Endometrial microvascular endothelial cells (primary cell): ENCODE results near the gene MPV17. TPM values are rescaled to one million over a fixed set of nuclear protein-coding genes. Genes with fewer than 3 reads are reported as not detected.
"Not testable (repeated sequence)": the region's sequence is repeated elsewhere in the genome, so short reads cannot be mapped to it uniquely, and the experiment has no call there.

Experiments used
- in situ Hi-C: cut with HindIII; loops from 2 replicates; pipeline ENCODE4 v1.10.0; 2017; ENCODE audit warnings: low sequenced_read_pairs, low pct_unique_long_range_greater_than_20kb; ENCODE audit errors: inconsistent ontology term
- total RNA-seq: library from RNA; depleted of rRNA; stranded (reverse); fragments of >200 nt; gene quantifications from one replicate; pipeline ENCODE4 v1.2.3, GENCODE V29; 2015; ENCODE audit errors: inconsistent ontology term

MPV17 gene
- total RNA-seq, 1 donor from 2014 or later = 115 TPM

DNA sequence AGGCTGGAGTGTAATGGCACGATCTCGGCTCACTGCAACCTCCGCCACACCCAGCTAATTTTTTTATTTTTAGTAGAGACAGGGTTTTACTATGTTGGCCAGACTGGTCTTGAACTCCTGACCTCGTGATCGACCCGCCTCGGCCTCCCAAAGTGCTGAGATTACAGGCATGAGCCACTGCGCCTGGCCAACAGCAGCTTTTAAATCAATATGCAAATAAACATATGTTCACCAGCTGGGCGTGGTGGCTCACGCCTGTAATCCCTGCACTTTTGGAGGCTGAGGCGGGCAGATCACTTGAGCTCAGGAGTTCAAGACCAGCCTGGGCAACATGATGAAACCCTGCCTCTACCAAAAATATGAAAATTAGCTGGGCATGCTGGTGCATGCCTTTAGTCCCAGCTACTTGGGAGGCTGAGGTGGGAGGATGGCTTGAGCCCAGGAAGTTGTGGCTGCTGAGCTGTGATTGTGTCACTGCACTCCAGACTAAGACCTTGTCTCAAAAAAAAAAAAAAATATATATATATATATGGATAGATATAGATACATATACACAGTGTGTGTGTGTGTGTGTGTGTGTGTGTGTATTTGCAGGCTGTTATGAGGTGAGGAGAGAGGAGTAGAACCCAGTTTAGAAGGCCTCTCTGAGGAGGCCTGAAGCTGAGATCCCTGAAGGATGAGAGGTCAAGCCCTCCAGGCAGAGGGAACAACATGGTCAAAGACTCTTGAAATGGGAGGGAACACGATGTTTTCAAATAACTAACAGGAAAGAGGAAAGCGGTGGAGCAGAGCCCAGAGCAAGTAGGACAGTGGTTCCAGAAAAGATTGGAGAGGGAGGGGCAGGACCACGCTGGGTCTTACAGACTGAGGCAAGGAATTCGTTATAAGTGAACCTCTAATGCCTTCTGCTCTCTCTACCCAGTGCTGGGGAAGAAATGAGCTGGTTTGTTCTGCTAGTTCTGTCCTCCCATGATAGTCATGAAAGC, 50.1 kb downstream of the MPV17 start:
- in situ Hi-C loops = not testable (repeated sequence)

DNA sequence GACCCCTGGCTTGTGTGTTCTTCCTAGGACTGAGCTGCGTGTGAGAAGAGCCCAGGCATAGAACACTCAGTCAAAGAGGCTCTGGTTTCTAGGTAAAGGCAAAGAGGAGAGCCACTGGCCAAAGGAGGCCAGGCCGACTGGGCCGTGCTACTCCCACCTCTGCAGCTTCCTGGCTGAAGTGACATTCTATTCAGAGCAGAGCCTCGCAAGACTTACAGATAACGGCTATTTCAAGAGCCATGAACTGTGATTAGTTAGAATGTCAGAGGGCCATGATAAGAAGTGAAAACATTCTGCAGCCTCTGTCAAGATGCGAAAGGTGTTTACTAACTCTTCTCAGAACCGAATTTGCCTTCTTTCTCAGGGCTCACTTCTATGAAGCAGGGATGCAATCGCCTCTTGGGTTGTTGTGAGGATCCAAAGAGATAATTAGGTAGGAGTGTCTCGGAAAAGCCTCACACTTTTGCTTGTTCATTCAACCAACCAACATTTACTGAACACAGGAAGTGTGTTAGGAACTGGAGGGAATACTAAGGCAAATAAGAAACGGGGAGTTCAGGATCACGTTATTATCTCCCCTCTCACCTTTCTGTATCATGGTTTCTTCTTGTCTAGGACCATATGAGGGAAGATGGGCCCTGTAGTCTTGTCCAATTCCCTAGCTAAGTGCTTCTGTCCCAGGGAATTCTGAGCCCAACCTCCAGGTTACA, 51.1 kb downstream of the MPV17 start:
- in situ Hi-C loops = no loop called here

DNA sequence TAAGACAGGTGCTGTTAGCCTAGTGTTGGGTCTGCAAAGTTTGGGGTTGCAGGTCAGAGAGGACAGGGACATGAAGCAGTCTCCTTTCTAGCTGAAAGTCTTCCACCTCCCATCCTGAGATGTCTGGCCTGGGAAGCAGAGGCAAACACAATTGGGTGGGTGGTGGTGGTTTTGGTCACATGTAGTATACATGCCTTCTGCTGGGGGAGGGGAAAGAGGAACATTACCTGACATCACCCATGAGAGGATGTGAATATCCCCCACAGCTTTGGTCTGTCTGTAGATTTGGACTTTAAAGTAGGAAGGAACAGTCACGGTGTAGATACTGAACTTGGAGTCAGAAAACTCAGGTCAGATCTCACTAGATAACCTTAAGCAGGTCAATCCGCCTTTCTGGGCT, 52.2 kb downstream of the MPV17 start:
- in situ Hi-C loops = no loop called here

GRCh38 chr2:27270131-27270530, 52.8 kb downstream of the MPV17 start:
- in situ Hi-C loops = no loop called here

DNA sequence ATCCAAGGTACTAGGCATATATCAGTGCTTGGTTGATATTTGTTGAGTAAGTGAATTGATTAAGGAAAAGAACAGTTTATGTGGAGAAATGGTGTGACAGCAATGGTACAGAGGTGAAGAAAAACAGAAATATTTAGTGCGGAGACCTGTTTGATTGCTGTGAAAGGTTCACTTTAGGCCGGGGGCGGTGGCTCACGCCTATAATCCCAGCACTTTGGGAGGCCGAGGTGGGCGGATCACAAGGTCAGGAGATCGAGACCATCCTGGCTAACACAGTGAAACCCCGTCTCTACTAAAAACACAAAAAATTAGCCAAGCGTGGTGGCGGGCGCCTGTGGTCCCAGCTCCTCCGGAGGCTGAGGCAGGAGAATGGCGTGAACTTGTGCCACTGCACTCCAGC, 54.6 kb downstream of the MPV17 start:
- in situ Hi-C loops = not testable (repeated sequence)

- in situ Hi-C loops = no loop called here
Measured at GRCh38 chr2:27265536-27265870, 57.4 kb downstream of the MPV17 start.

GRCh38 chr2:27264753-27265535, 58.0 kb downstream of the MPV17 start:
- in situ Hi-C loops = no loop called here

DNA sequence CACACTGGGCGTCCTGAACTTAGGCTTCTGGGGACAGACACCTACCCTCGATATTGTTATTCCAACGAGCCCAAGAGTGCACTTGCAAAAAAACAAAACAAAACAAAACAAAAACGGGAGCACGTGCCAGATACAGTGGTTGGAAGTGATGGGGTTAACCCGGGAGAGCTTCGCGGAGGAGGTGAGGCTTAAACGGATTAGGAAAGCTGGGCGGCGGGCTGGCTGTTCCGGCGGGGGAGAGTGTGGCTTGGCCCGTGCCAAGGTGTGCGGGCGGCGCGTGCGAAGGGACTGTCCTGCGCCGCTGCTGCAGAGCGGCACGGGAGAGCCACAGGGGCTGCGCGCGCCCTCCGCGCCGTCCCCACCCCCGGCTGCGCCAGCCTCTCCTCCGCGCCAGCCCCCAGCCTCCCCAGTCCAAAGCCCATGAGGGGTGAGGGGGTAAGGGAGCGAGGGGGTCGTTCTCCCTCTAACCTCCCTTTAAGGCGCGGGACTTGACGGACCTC, 58.6 kb downstream of the MPV17 start:
- in situ Hi-C loops = no loop called here

- in situ Hi-C loops = no loop called here
Measured at GRCh38 chr2:27263287-27264252, 59.3 kb downstream of the MPV17 start.

DNA sequence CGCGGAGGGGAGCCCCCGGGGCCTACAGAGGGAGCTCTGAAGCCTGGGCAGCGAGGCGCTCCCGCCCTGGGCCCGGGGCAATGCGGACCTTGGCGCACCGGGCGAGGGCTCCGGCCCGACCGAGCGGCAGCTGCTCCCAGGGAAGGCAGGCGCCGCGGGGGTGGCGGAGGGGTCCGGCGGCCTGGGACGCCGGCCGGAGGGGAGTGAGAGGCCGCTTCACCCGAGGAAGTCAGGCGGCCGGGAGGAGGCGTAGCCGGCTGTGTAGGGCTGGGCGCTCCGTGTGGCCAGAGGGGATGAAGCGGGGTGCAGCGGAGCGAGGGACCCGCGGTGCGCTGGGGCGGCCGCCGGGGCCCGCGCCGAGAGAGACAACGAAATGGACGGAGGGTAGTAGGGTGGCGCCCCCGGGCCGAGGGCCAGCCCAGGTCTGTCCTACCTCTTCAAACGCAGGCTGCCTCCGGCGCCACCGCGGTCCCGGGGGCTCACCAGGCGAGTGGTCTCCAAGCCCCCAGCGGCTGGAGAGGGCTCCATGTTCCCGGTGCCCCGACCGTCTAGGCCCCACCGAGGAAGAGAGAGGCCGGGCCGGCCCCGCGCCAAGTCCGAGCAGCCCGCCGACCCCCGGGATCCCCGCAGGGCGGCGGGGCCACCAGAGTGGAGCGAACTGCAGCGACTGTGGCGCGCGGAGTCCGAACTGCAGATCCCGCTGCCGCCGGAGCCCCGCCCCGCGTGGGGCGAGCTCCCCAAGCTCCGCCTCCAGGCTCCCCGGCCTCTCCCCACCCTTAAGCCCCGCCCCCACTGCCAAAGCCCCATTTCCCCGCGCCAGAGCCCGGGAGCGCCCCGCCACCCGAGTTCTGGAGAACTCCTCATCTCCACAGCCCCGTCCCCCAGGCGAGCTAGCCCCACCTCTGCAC, 60.3 kb downstream of the MPV17 start, which contains the start of gene SLC30A3:
Gene SLC30A3 (minus strand): TSS at position 669 of the 908 bp plus-strand sequence. CDS start 141 bp downstream, at position 528.
- in situ Hi-C loops = no loop called here

DNA sequence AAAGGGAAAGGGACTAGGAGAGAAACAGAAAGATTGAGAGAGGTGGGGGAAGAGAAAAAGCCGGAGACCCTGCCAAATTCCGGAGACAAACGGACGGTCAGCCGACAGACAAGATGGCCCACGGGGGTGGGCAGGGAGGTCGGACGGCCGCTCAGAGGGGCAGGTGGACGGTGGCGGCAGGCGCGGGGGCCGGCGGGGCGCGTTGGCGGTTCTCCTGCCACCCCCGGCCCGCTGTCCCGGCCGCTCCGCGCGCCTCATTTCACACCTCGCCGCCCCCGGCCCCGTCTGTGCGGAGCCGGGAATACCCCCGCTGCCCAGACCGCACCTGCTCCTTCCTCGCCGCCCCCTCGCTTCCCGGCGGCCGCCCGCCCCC, 61.0 kb downstream of the MPV17 start:
- in situ Hi-C loops = no loop called here

DNA sequence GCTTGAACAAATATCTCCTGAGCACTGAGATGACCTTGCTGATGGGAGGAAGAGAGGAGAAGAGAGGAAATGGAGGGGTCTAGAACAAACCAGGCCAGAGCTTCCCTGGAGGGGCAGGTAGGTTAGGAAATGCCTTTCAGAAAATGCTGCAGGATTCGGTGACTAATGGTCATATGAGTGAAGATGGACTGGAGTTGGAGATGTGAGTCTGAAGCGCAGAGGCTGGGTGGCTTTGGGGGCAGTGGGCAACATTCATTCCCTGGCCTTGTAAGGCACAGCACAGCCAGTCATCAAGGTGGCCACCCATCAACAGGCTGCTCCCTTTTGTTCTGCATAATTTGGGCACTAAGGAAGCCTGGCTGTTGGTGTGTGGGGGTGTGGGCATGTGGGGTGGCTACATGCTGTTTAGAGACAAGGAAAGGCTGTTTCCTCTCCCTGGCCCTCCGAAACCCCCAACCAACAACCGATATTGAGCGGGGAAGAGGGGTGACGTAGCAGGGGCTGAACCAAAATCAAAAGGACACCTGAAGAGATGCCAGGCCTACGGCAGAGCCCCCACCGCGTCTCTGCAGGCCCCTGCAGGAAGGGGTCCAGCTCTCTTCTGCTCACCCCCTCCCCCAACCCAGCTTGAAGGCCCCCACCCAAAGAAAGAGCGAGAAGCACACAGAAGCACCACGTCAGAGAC, 61.5 kb downstream of the MPV17 start:
- in situ Hi-C loops = no loop called here

Other genes with a start within 250 kb of the MPV17 start
- gene EMILIN1, start 244.5 kb downstream of the MPV17 start, total RNA-seq = 1.5 TPM
- gene KHK, start 236.3 kb downstream of the MPV17 start, total RNA-seq = 4.6 TPM
- not detected for gene CGREF1, start 204.0 kb downstream of the MPV17 start, total RNA-seq
- gene ABHD1, start 199.3 kb downstream of the MPV17 start, total RNA-seq = not detected
- gene PREB, start 188.5 kb downstream of the MPV17 start, total RNA-seq = 59.5 TPM
- gene PRR30, start 183.7 kb downstream of the MPV17 start, total RNA-seq = not detected
- not detected for gene TCF23, start 174.1 kb downstream of the MPV17 start, total RNA-seq
- 134 TPM for gene ATRAID, start 111.1 kb downstream of the MPV17 start, total RNA-seq
- gene SLC5A6, start 110.8 kb downstream of the MPV17 start, total RNA-seq = 80.6 TPM
- gene CAD, start 105.7 kb downstream of the MPV17 start, total RNA-seq = 82.7 TPM
- gene SLC30A3, start 60.0 kb downstream of the MPV17 start, total RNA-seq = 8.2 TPM
- not detected for gene DNAJC5G, start 47.7 kb downstream of the MPV17 start, total RNA-seq
- gene TRIM54, start 40.7 kb downstream of the MPV17 start, total RNA-seq = 0.56 TPM
- not detected for gene UCN, start 14.7 kb downstream of the MPV17 start, total RNA-seq
- 43.2 TPM for gene GTF3C2, start 33.7 kb upstream of the MPV17 start, total RNA-seq
- 63.6 TPM for gene EIF2B4, start 47.2 kb upstream of the MPV17 start, total RNA-seq
- 163 TPM for gene SNX17, start 47.5 kb upstream of the MPV17 start, total RNA-seq
- gene ZNF513, start 57.6 kb upstream of the MPV17 start, total RNA-seq = 4.4 TPM
- 156 TPM for gene PPM1G, start 86.5 kb upstream of the MPV17 start, total RNA-seq
- gene NRBP1, start 105.5 kb upstream of the MPV17 start, total RNA-seq = 111 TPM
- gene KRTCAP3, start 119.3 kb upstream of the MPV17 start, total RNA-seq = not detected
- gene IFT172, start 166.6 kb upstream of the MPV17 start, total RNA-seq = 26.6 TPM
- gene FNDC4, start 172.1 kb upstream of the MPV17 start, total RNA-seq = 24.8 TPM
- gene GCKR, start 173.7 kb upstream of the MPV17 start, total RNA-seq = 2.6 TPM